Caco-2 (cell line): ENCODE data around the gene RPL6. TPM values are rescaled to one million over a fixed set of nuclear protein-coding genes. Genes with fewer than 3 reads are reported as not detected.

Experiments
- BruUV-seq: library from RNA; stranded (reverse); fragments of 400-500 nt; replicated peaks from 2 replicates; lab custom pipeline; 2021; lab: Mats Ljungman, UMichigan
- CTCF ChIA-PET: fragments of 300-600 bp; sonication (Branson Sonifier 250); formaldehyde crosslinking; loops from one replicate; lab custom pipeline; 2022; ENCODE audit warnings: antibody characterized with exemption; lab: Charles Lee
- POLR2A ChIA-PET: fragments of 300-600 bp; sonication (Branson Sonifier 250); formaldehyde crosslinking; loops from one replicate; lab custom pipeline; 2022; ENCODE audit warnings: antibody characterized with exemption; lab: Charles Lee
- DNase-seq, 2 experiments: peaks; one replicate each; pipeline versions ENCODE4 v3.0.0 to v3.0.0-alpha.2; 2020 to 2022
- H3K27me3 ChIP-seq: replicated peaks from 2 replicates; pipeline ENCODE4 v1.6.0; 2011; ENCODE audit warnings: low read length; ENCODE audit not compliant: control insufficient read depth, insufficient read depth
- H3K36me3 ChIP-seq: 2 replicates; pipeline ENCODE4 v1.5.1; 2011; ENCODE audit warnings: low read length; ENCODE audit not compliant: control insufficient read depth, insufficient read depth
- H3K4me1 ChIP-seq: fragments of 250-450 bp; sonication (Bioruptor Pico); 2 replicates; pipeline ENCODE4 v1.5.1; 2020; ENCODE audit warnings: mild to moderate bottlenecking
- H3K4me3 ChIP-seq: 2 replicates; pipeline ENCODE4 v1.5.1; 2011; ENCODE audit warnings: low read depth, mild to moderate bottlenecking, control low read depth, low read length
- H3K9me3 ChIP-seq: fragments of 250-450 bp; sonication (Bioruptor Pico); 2 replicates; pipeline ENCODE4 v1.5.1; 2020; ENCODE audit warnings: mild to moderate bottlenecking, moderate library complexity
- H3K27ac Mint-ChIP-seq: one replicate; pipeline ENCODE4 v1.8.0; 2022; ENCODE audit warnings: mixed read lengths; ENCODE audit not compliant: unreplicated experiment
- H3K27me3 Mint-ChIP-seq: one replicate; pipeline ENCODE4 v1.8.0; 2022; ENCODE audit warnings: mixed read lengths; ENCODE audit not compliant: insufficient read depth, unreplicated experiment
- H3K36me3 Mint-ChIP-seq: one replicate; pipeline ENCODE4 v1.8.0; 2022; ENCODE audit warnings: mild to moderate bottlenecking, mixed read lengths; ENCODE audit not compliant: insufficient read depth, unreplicated experiment
- H3K4me1 Mint-ChIP-seq: one replicate; pipeline ENCODE4 v1.8.0; 2022; ENCODE audit warnings: low read depth, mixed read lengths; ENCODE audit not compliant: unreplicated experiment
- H3K4me3 Mint-ChIP-seq: one replicate; pipeline ENCODE4 v1.8.0; 2022; ENCODE audit warnings: mild to moderate bottlenecking, moderate library complexity, mixed read lengths; ENCODE audit not compliant: unreplicated experiment
- H3K9me3 Mint-ChIP-seq: one replicate; pipeline ENCODE4 v1.8.0; 2022; ENCODE audit warnings: mixed read lengths; ENCODE audit not compliant: unreplicated experiment
- intact Hi-C: fragments of 100-400 bp; cut with micrococcal nuclease; formaldehyde crosslinking; loops from one replicate; pipeline ENCODE4 v1.10.0; 2022; ENCODE audit not compliant: unreplicated experiment
- total RNA-seq: library from RNA; stranded (reverse); gene quantifications from 2 replicates; pipeline ENCODE4 v1.2.3, GENCODE V29; 2022
- TF ChIP-seq, protein P1 (sequence below), 2 experiments: fragments of 200-600 bp in 1 of 2; IDR thresholded peaks; 1 replicate in 1 of 2; 2 replicates in 1 of 2; pipeline versions ENCODE4 v1.5.1 to v1.8.0; 2011 to 2022; ENCODE audit warnings: antibody characterized with exemption in 1 of 2, control low read depth in 1 of 2, inconsistent platforms in 1 of 2, low read depth in 1 of 2, low read length in 1 of 2, mild to moderate bottlenecking in 1 of 2, moderate library complexity in 1 of 2; ENCODE audit not compliant: insufficient read depth in 1 of 2, severe bottlenecking in 1 of 2, unreplicated experiment in 1 of 2

The RPL6 gene
- total RNA-seq, 1 experiment from 2014 or later, result 1,460 TPM

DNA sequence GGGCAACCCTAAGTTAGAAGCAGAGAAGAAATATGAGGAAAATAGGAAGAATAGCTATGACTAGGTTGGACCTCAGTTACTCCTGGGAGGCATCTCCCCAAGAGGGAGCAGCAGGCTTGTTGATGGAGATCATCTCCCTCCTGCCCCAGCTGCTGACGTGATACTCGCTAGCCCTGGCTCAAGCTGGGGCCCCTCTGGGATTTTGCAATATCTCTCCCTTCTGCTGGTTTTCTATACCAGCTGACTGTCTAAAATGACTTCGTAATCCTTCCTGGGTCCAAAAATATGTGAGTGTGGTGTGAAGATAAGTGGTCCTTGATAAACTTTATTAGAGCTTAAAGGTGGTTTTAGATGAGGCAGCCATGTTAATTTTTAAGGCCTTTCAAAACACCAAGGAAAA lies 22.7 kb downstream of the RPL6 start:
- Mint-ChIP-seq H3K4me3 (no peak overlapping the region), H3K27ac (no peak overlapping the region), H3K9me3 (no peaks in the 10 kb centered on the region), H3K27me3 (no peaks in the 10 kb centered on the region), H3K4me1 (no peaks in the 10 kb centered on the region), H3K36me3 (no peaks in the 10 kb centered on the region)
- no peaks in the 10 kb centered on the region for H3K36me3 ChIP-seq
- DNase-seq, result no peak
- TF ChIP-seq, protein P1, sequence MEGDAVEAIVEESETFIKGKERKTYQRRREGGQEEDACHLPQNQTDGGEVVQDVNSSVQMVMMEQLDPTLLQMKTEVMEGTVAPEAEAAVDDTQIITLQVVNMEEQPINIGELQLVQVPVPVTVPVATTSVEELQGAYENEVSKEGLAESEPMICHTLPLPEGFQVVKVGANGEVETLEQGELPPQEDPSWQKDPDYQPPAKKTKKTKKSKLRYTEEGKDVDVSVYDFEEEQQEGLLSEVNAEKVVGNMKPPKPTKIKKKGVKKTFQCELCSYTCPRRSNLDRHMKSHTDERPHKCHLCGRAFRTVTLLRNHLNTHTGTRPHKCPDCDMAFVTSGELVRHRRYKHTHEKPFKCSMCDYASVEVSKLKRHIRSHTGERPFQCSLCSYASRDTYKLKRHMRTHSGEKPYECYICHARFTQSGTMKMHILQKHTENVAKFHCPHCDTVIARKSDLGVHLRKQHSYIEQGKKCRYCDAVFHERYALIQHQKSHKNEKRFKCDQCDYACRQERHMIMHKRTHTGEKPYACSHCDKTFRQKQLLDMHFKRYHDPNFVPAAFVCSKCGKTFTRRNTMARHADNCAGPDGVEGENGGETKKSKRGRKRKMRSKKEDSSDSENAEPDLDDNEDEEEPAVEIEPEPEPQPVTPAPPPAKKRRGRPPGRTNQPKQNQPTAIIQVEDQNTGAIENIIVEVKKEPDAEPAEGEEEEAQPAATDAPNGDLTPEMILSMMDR (IDR thresholded peaks at IDR 0.05; ENCODE audit: insufficient read depth in 1 of 2, low read depth in 1 of 2, low read length in 1 of 2, severe bottlenecking in 1 of 2, unreplicated experiment in 1 of 2), result no peak
- ChIA-PET POLR2A (no interaction called here), CTCF (interaction anchor here (0.9 to 3.0 kb wide), 6 partner anchors 13 to 339 kb away, joined by 3 to 71 read pairs (median 4); no protein-coding TSS in a partner anchor)
- no TSS peak for BruUV-seq
- no peaks in the 10 kb centered on the region for H3K9me3 ChIP-seq
- H3K27me3 ChIP-seq, result no peaks in the 10 kb centered on the region
- intact Hi-C loops, result loop anchor here (1.0 to 10.0 kb wide), 3 partner anchors 92 to 262 kb away; partner anchors contain the start of gene TRAFD1
- no peaks in the 10 kb centered on the region for H3K4me1 ChIP-seq
- H3K4me3 ChIP-seq, result no peak overlapping the region

DNA sequence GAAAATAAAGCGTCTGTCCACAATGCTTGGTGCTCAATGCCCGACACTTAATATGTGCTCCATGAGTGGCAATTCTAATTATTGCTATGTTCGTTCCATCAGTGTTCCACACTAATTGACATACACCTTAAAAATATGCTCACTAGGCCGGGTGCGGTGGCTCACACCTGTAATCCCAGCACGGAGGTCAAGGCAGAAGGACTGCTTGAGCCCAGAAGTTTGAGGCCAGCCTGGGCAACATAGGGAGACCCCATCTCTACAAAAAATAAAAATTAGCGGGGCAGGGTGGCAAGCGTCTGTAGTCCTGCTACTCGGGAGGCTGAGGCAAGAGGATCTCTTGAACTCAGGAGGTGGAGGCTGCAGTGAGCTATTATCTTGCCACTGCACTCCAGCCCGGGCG lies 26.5 kb downstream of the RPL6 start:
- H3K36me3 ChIP-seq, result no peaks in the 10 kb centered on the region
- Mint-ChIP-seq H3K4me1 (peaks cover 11% of the 10 kb centered on the region), H3K27me3 (no peaks in the 10 kb centered on the region), H3K27ac (peak overlapping the region; percentile 60), H3K4me3 (peak overlapping the region; percentile 86), H3K9me3 (no peaks in the 10 kb centered on the region), H3K36me3 (peaks cover 5% of the 10 kb centered on the region)
- POLR2A ChIA-PET, result no interaction called here
- peak overlapping the region; percentile 86 for H3K4me3 ChIP-seq
- H3K27me3 ChIP-seq, result no peaks in the 10 kb centered on the region
- H3K4me1 ChIP-seq, result peaks cover 8% of the 10 kb centered on the region; the same call in 1 of the 2 replicates
- H3K9me3 ChIP-seq, result no peaks in the 10 kb centered on the region
- no peak for DNase-seq
- BruUV-seq, result no TSS peak
- intact Hi-C loops, result loop anchor here (10.0 kb wide), 2 partner anchors 88 to 258 kb away; partner anchors contain the start of gene TRAFD1
- TF ChIP-seq, protein P1 (IDR thresholded peaks at IDR 0.05; ENCODE audit: insufficient read depth in 1 of 2, low read depth in 1 of 2, low read length in 1 of 2, severe bottlenecking in 1 of 2, unreplicated experiment in 1 of 2), result no peak
- CTCF ChIA-PET, result no interaction called here

DNA sequence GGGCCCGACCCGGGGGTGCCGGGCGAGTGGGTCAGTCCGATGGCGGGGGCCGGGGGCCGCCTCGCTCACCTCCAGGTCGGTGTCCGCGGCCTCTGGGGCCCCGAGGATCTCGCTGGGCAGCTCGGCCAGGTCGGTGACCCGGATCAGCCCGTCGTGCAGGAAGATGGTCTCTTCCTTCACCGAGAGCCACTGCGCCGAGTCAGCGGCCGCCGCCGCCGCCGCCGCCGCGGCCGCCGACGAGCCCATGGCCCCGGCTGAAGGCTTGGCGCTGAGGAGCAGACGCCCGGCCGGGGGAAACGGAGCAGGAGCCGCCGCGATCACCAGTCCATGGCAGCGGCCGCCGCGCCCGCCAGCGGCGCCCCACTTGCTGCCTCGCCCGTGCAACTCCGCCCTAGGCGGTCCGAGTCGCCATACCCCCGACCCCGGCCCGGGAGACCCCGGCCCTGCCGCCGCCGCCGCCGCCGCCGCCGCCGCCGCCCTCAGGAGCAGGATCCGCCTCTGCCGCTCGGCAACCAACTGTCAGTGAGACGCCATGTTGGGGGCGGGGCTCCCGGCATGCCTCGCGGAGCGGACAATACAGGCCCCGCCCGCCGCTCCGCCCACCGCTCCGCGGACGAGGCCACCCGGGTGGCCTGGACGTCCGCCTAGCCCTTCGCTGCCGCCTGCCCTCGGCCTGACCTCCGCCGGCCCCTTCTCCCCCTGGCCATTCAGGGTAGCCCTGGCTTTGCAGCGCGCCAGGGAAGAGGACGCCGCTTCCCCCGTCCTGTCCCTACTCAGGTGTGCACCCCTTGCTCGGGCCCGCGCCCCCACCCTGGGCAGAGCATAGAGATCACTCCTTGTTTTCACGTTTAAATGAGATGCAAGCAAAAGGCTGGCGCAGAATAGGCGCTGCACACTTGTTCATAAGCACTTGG lies 27.3 kb downstream of the RPL6 start, which contains the start of gene HECTD4:
TSS of gene HECTD4 (minus strand) at position 549 of the 914 bp plus-strand sequence. CDS start at position 246, 303 bp downstream.
- Histone ChIP-seq H3K9me3 (no peaks in the 10 kb centered on the region), H3K4me1 (peaks cover 8% of the 10 kb centered on the region; the same call in 1 of the 2 replicates), H3K27me3 (no peaks in the 10 kb centered on the region), H3K4me3 (peak within 1 kb of the TSS; percentile 86), H3K36me3 (no peaks in the 10 kb centered on the region)
- TF ChIP-seq, protein P1 (IDR thresholded peaks at IDR 0.05; ENCODE audit: insufficient read depth in 1 of 2, low read depth in 1 of 2, low read length in 1 of 2, severe bottlenecking in 1 of 2, unreplicated experiment in 1 of 2), result no peak
- CTCF ChIA-PET, result no interaction called here
- BruUV-seq, result no TSS peak
- H3K27ac Mint-ChIP-seq, result peak within 1 kb of the TSS; percentile 88
- POLR2A ChIA-PET, result no interaction called here
- no peaks in the 10 kb centered on the region for H3K27me3 Mint-ChIP-seq
- peaks cover 11% of the 10 kb centered on the region for H3K4me1 Mint-ChIP-seq
- DNase-seq, result peak; percentile 90 to 97
- H3K9me3 Mint-ChIP-seq, result no peaks in the 10 kb centered on the region
- intact Hi-C loops, result loop anchor here (10.0 kb wide), 2 partner anchors 87 to 257 kb away; partner anchors contain the start of gene TRAFD1
- peaks cover 5% of the 10 kb centered on the region for H3K36me3 Mint-ChIP-seq
- peak within 1 kb of the TSS; percentile 86 for H3K4me3 Mint-ChIP-seq
